Activated B cell treated with CpG ODN at 0.5 μM for 24 hours (primary cell): ENCODE measurements around the gene DNAJC30. TPM values are rescaled to one million over a fixed set of nuclear protein-coding genes. Genes with fewer than 3 reads are reported as not detected.

ENCODE experiments used
- ATAC-seq: fragments of 200-7000 bp; cut with Tn5 transposase; one replicate; pipeline ENCODE4 v1.10.0; 2021; ENCODE audit warnings: low read depth, mild to moderate bottlenecking, moderate library complexity
- CTCF ChIA-PET: fragments of 350-600 bp; sonication (Branson Sonifier 250); formaldehyde crosslinking; loops from one replicate; lab custom pipeline; 2021; ENCODE audit warnings: antibody characterized with exemption; lab: Charles Lee
- POLR2A ChIA-PET: fragments of 350-600 bp; sonication (Branson Sonifier 250); formaldehyde crosslinking; loops from one replicate; lab custom pipeline; 2021; ENCODE audit warnings: antibody characterized with exemption; lab: Charles Lee
- DNase-seq: peaks from one replicate; pipeline ENCODE4 v3.0.0; 2022
- H3K27ac Mint-ChIP-seq: one replicate; pipeline ENCODE4 v1.8.0; 2020; ENCODE audit warnings: mixed read lengths
- H3K27me3 Mint-ChIP-seq: one replicate; pipeline ENCODE4 v1.8.0; 2021; ENCODE audit warnings: mixed read lengths
- H3K36me3 Mint-ChIP-seq: one replicate; pipeline ENCODE4 v1.8.0; 2021; ENCODE audit warnings: low read depth, mixed read lengths
- H3K4me1 Mint-ChIP-seq: one replicate; pipeline ENCODE4 v1.8.0; 2021; ENCODE audit warnings: mixed read lengths
- H3K4me3 Mint-ChIP-seq: one replicate; pipeline ENCODE4 v1.8.0; 2020; ENCODE audit warnings: mild to moderate bottlenecking, mixed read lengths
- H3K9me3 Mint-ChIP-seq: one replicate; pipeline ENCODE4 v1.8.0; 2020; ENCODE audit warnings: mixed read lengths
- intact Hi-C: fragments of 100-400 bp; cut with micrococcal nuclease; formaldehyde crosslinking; loops from one replicate; pipeline ENCODE4 v1.15.1; 2024
- total RNA-seq: library from RNA; stranded (reverse); gene quantifications from 2 replicates; pipeline ENCODE4 v1.2.3, GENCODE V29; 2022
- TF ChIP-seq, protein P1 (sequence below): fragments of 200-600 bp; IDR thresholded peaks from one replicate; pipeline ENCODE4 v1.8.0; 2022; ENCODE audit warnings: antibody characterized with exemption, mild to moderate bottlenecking

The DNAJC30 gene
- 13.7 and 14.2 TPM in 2 replicates for total RNA-seq

DNA sequence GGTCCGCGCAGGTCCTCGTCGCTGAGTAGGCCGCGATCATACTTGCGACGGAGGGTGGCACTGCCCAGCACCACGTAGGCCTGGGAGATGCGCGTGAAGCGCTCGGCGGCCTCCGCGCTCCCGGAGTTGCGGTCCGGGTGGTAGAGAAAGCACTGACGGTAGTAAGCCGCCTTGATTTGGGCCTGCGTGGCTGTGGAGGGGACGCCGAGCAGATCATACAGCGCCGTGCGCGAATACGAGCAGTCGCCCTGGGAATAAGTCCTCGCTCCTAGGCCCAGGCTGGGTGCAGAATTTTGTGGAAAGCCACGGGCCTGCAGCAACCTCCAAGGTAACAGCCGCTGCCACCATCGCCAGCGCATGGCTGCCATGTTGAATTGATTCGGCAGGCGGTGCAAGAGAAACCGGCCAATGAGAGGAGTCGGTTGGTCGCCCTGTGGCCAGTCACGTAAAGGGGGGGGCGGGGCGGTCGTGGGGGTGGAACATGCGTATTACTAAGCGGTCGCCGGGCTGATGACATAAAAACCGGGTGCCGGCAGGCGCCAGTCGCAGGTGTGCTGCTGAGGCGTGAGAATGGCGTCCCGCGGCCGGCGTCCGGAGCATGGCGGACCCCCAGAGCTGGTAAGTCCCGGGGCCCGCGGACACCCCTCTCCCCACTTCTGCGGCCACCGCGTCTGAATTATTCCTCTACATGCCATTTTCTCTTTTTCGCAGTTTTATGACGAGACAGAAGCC is at the start of gene DNAJC30, which contains the start of gene BUD23:
TSS of gene DNAJC30 (minus strand) at position 398 of the 732 bp plus-strand sequence. CDS start at position 368, 30 bp downstream.
TSS of gene BUD23 (plus strand) at position 542 of the 732 bp plus-strand sequence. CDS start at position 571, 29 bp downstream.
- H3K27ac Mint-ChIP-seq: peak within 1 kb of the TSS; percentile 95
- ChIA-PET POLR2A (interaction anchor here (0.8 to 1.0 kb wide), 2 partner anchors 10 to 22 kb away, joined by 3 read pairs; no protein-coding TSS in a partner anchor), CTCF (no interaction called here)
- peaks cover 28% of the 10 kb centered on the region for H3K4me1 Mint-ChIP-seq
- H3K27me3 Mint-ChIP-seq: no peaks in the 10 kb centered on the region
- intact Hi-C loops: loop anchor here (1.0 to 2.0 kb wide), 6 partner anchors 16 to 854 kb away; partner anchors contain the start of genes ABHD11, BAZ1B, TBL2 and TYW1B
- H3K4me3 Mint-ChIP-seq: peak within 1 kb of the TSS; percentile 97
- H3K9me3 Mint-ChIP-seq: no peaks in the 10 kb centered on the region
- DNase-seq (peak; percentile 81), ATAC-seq (peak; percentile 98)
- H3K36me3 Mint-ChIP-seq: peaks cover 42% of the 10 kb centered on the region
- TF ChIP-seq, protein P1, sequence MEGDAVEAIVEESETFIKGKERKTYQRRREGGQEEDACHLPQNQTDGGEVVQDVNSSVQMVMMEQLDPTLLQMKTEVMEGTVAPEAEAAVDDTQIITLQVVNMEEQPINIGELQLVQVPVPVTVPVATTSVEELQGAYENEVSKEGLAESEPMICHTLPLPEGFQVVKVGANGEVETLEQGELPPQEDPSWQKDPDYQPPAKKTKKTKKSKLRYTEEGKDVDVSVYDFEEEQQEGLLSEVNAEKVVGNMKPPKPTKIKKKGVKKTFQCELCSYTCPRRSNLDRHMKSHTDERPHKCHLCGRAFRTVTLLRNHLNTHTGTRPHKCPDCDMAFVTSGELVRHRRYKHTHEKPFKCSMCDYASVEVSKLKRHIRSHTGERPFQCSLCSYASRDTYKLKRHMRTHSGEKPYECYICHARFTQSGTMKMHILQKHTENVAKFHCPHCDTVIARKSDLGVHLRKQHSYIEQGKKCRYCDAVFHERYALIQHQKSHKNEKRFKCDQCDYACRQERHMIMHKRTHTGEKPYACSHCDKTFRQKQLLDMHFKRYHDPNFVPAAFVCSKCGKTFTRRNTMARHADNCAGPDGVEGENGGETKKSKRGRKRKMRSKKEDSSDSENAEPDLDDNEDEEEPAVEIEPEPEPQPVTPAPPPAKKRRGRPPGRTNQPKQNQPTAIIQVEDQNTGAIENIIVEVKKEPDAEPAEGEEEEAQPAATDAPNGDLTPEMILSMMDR: no peak

DNA sequence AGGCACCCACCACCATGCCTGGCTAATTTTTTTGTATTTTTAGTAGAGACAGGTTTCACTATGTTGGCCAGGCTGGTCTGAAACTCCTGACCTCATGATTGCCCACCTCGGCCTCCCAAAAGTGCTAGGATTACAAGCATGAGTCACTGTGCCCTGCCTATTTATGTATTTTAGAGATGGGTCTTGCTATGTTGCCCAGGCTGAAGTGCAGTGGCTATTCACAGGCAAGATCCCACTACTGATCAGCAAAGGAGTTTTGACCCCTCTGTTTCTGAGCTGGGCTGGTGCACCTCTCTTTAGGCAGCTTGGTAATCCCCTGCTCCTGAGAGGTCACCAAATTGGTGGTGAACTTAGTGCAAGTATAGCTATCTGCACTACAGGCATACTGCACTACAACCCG is 49.1 kb upstream of the DNAJC30 start:
- intact Hi-C loops: no loop called here
- CTCF ChIA-PET: interaction anchor here (3.9 kb wide), 1 partner anchor 125 kb away, joined by 29 read pairs; no protein-coding TSS in a partner anchor
- H3K4me3 Mint-ChIP-seq: no peak overlapping the region
- TF ChIP-seq, protein P1: no peak
- peaks cover 11% of the 10 kb centered on the region for H3K27me3 Mint-ChIP-seq
- H3K4me1 Mint-ChIP-seq: peaks cover 6% of the 10 kb centered on the region
- DNase-seq (no peak), ATAC-seq (no peak)
- POLR2A ChIA-PET: no interaction called here
- peaks cover 3% of the 10 kb centered on the region for H3K36me3 Mint-ChIP-seq
- no peak overlapping the region for H3K27ac Mint-ChIP-seq
- no peaks in the 10 kb centered on the region for H3K9me3 Mint-ChIP-seq

DNA sequence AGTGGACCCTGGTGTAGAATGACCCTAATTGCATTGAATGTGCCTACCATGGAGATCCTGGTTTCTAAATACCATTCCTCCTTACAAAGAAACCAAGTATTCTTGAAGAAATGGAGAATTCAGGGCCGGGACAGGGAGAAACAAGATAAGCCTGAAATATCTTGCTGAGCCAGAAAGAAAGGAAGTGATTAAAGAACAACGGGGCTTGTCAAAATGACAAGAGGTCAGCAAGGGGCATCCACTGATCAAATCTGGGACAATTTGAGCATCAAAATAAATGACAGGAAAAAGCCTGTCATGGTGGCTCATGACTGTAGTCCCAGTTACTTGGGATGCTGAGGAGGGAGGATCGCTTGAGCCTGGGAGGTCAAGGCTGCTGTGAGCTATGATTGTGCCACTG is 47.2 kb upstream of the DNAJC30 start:
- ChIA-PET POLR2A (interaction anchor here (0.6 kb wide), 1 partner anchor 8 kb away, joined by 4 read pairs; the partner anchor contains the start of gene ABHD11), CTCF (interaction anchor here (1.0 kb wide), 1 partner anchor 123 kb away, joined by 4 read pairs; no protein-coding TSS in a partner anchor)
- Mint-ChIP-seq H3K27ac (no peak overlapping the region), H3K4me3 (no peak overlapping the region), H3K36me3 (no peaks in the 10 kb centered on the region), H3K9me3 (no peaks in the 10 kb centered on the region), H3K27me3 (peaks cover 11% of the 10 kb centered on the region), H3K4me1 (peaks cover 6% of the 10 kb centered on the region)
- intact Hi-C loops: no loop called here
- DNase-seq: no peak
- TF ChIP-seq, protein P1: no peak
- no peak for ATAC-seq

DNA sequence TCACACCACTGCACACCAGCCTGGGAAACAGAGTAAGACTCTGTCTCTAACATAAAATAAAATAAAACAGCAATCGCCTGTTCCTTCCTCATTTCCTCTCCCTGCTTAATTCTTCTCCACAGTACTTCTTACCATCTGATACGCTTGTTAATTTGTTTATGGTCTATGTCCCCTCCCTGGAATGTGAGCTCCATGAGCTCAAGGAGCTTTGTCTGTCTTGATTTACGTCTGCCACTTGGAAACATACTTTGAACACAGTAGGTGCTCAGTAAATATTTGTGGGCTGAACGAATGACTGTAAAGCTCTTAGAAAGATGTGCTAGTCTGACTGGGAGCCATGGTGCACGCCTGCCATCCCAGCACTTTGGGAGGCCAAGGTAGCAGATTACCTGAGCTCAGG is 45.3 kb upstream of the DNAJC30 start:
- peaks cover 11% of the 10 kb centered on the region for H3K27me3 Mint-ChIP-seq
- no peak overlapping the region for H3K4me3 Mint-ChIP-seq
- ATAC-seq (no peak), DNase-seq (no peak)
- TF ChIP-seq, protein P1: no peak
- H3K27ac Mint-ChIP-seq: peak overlapping the region; percentile 2
- ChIA-PET CTCF (interaction anchor here (0.7 to 2.5 kb wide), 3 partner anchors 10 to 121 kb away, joined by 3 to 11 read pairs (median 4); partner anchors contain the start of gene ABHD11), POLR2A (no interaction called here)
- H3K4me1 Mint-ChIP-seq: no peaks in the 10 kb centered on the region
- no peaks in the 10 kb centered on the region for H3K36me3 Mint-ChIP-seq
- H3K9me3 Mint-ChIP-seq: no peaks in the 10 kb centered on the region
- intact Hi-C loops: no loop called here

DNA sequence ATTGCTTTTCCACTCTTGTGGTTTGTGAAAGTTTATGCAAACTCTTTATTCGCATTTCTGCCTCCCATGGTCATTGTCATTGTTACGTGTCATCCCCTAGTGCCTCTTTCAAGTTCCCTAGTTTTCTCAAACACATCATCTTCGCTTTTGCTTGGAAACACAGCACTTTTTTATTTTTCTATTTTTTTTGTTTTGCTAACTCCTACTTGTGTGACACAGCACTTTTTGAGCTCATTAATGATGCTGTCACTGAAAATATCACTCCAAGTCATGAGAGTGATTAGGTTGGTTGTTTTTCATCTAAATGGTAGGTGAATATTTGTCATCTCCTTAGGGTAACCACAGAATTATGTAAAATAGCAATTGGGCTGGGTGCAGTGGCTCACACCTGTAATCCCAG is 44.7 kb upstream of the DNAJC30 start:
- TF ChIP-seq, protein P1: no peak
- DNase-seq: no peak
- POLR2A ChIA-PET: no interaction called here
- Mint-ChIP-seq H3K9me3 (no peaks in the 10 kb centered on the region), H3K36me3 (no peaks in the 10 kb centered on the region), H3K4me3 (no peak overlapping the region), H3K27me3 (peaks cover 11% of the 10 kb centered on the region), H3K4me1 (no peaks in the 10 kb centered on the region), H3K27ac (no peak overlapping the region)
- CTCF ChIA-PET: interaction anchor here (2.5 kb wide), 1 partner anchor 121 kb away, joined by 11 read pairs; no protein-coding TSS in a partner anchor
- no peak for ATAC-seq
- intact Hi-C loops: no loop called here
